GM12892 (cell line): ENCODE results near the gene NIP7.

Experiments
- POLR2A ChIP-seq: IDR thresholded peaks from 2 replicates; pipeline ENCODE4 v1.6.1; 2011; ENCODE audit warnings: low read depth, low read length, control low read depth
- POLR2AphosphoS5 ChIP-seq: IDR thresholded peaks from 2 replicates; pipeline ENCODE4 v1.6.1; 2011; ENCODE audit warnings: low read depth, low read length, control low read depth
- TAF1 ChIP-seq: IDR thresholded peaks from 2 replicates; pipeline ENCODE4 v1.6.1; 2011; ENCODE audit warnings: low read depth, mild to moderate bottlenecking, control low read depth, low read length, borderline replicate concordance

- TF ChIP-seq TAF1, result no peak
- TF ChIP-seq POLR2A, result no peak
- no peak for TF ChIP-seq POLR2AphosphoS5
Measured at GRCh38 chr16:69293401-69293800, 46.2 kb upstream of the NIP7 start.
